GM23248 (cell line): Measurements from ENCODE around the gene SIGLEC12.

Experiments
- EZH2 ChIP-seq: fragments of 200-600 bp; sonication (generic); IDR thresholded peaks from 2 replicates; pipeline ENCODE4 v1.6.1; 2018; ENCODE audit warnings: antibody characterized with exemption, mild to moderate bottlenecking; ENCODE audit not compliant: insufficient read depth, poor library complexity, severe bottlenecking
- EZH2phosphoT487 ChIP-seq: fragments of 200-600 bp; sonication (generic); IDR thresholded peaks from 2 replicates; pipeline ENCODE4 v1.6.1; 2018; ENCODE audit warnings: antibody characterized with exemption, moderate library complexity, mild to moderate bottlenecking, low read depth; ENCODE audit not compliant: insufficient read depth

DNA sequence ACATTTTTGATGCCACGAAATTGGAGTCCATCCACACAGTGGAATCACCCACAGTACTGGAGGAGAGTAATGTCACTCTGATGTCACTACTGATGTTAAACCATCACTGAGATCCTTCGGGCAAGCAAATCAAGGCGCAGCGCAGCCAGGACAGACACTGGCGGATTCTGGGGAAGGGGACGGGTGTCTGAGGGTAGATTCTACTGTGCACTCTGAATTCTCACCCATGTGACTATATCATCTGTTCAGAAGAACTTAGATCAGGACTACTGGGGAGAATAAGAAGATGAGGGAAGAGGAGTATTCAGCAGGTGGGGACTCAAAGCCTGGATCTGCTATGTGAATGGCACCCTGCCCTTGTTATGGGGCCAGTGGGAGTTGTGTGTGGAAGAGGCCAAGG is 42.4 kb upstream of the SIGLEC12 start:
- TF ChIP-seq EZH2 = no peak
- TF ChIP-seq EZH2phosphoT487 = no peak
